Measurements from ENCODE around the gene WNT10A. TPM values are rescaled to one million over a fixed set of nuclear protein-coding genes. Genes with fewer than 3 reads are reported as not detected.

Gene WNT10A
- total RNA-seq, 6 donors from 2014 or later, result 0.15 to 1.0 (median 0.55) TPM; not detected in 2

DNA sequence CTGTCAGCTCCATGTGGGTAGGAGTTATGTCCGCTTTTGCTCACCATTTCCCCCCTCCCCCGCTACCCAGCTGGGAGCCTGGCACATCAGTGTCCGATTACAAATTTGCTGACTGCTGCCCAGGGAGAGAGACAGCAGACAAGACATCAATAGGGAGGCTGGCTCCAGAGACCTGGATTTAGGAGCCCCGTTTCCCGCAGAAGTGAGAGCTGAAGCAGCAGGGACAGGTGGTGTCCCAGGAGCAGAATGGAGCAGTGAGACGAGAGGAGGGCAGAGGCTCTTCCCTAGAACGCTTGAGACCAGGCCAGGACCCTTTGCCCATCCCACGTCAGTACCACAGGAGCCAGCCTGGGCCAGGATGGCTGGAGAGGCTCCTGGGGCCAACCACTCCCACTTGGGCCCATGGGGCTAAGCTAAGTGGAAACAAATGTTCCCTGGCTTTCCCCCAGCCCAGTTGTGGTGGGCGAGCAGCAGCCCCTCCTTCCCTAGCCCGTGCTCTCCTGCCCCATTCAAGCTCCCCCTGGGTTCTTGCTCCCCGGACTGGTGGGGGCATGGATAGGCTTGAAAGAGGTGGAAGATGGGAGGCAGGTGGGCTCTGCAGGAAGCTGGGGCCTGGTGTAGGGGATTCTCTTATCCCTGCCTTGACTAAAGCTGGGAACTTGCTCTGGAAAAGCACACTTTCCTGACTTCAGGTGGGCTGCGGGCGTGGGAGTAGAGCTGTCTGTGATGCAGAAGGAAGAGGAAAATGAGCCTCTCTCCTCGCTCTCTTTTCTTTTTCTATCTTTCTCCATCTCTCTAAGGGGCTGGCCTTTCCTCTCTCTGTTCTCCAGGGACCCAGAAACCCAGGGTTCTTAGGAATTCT, 25.1 kb upstream of the WNT10A start:
- Histone ChIP-seq H3K27me3 (peaks cover under 1 to 36% (median 23%) of the 10 kb centered on the region in 4 donors), H3K27ac (no peak overlapping the region), H3K4me3 (no peak overlapping the region), H3K36me3 (no peaks in the 10 kb centered on the region), H3K9me3 (no peaks in the 10 kb centered on the region), H3K4me1 (peaks cover 14 to 21% (median 17%) of the 10 kb centered on the region in 4 donors)
- 42 to 48% methylated on average over 12 to 14 of the region's 14 CpGs for WGBS, 2 donors
- TF ChIP-seq EP300 (IDR thresholded peaks at IDR 0.05) (no peak), POLR2AphosphoS5 (IDR thresholded peaks at IDR 0.05) (no peak), POLR2A (IDR thresholded peaks at IDR 0.05) (no peak)
- TF ChIP-seq, protein P1, sequence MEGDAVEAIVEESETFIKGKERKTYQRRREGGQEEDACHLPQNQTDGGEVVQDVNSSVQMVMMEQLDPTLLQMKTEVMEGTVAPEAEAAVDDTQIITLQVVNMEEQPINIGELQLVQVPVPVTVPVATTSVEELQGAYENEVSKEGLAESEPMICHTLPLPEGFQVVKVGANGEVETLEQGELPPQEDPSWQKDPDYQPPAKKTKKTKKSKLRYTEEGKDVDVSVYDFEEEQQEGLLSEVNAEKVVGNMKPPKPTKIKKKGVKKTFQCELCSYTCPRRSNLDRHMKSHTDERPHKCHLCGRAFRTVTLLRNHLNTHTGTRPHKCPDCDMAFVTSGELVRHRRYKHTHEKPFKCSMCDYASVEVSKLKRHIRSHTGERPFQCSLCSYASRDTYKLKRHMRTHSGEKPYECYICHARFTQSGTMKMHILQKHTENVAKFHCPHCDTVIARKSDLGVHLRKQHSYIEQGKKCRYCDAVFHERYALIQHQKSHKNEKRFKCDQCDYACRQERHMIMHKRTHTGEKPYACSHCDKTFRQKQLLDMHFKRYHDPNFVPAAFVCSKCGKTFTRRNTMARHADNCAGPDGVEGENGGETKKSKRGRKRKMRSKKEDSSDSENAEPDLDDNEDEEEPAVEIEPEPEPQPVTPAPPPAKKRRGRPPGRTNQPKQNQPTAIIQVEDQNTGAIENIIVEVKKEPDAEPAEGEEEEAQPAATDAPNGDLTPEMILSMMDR (IDR thresholded peaks at IDR 0.05), result no peak
- no peak for DNase-seq
- no peak for ATAC-seq (ENCODE audit: low FRiP score in 2 of 2)

DNA sequence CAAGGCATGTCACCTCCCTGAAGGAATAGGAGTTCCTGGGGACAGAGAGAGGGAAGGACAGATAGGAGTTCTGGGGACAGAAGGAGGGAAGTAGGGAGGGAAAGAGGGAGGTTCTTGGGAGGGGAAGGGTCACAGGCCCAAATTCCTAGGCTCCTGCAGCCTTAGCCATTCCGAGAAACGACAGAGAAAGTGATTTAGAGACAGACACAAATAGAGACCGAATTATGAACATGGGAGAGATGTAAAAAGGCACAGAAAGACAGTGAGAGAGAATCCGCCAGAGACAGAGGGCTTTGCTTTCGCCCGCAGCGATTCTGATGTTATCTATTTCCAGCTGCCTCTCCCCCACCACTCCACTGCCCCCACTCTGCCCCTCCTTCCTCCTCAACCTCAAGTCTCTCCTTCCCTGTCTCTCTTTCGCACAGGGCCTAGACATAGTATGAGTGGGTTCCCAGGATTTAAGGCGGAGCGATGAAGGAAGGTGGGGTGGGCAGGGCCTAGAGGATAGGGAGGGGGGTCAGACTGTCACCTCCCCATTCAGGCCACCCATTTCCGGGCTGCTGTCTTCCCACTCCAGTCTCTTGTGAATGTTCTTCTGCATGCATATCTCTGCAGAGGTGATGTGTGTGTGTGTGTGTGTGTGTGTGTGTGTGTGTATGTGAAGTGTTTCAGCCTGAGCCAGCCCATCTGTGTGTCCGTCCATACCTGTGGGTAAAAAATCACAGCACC, 24.3 kb upstream of the WNT10A start:
- 35 to 36% methylated on average over 12 of the region's 12 CpGs for WGBS, 2 donors
- Histone ChIP-seq H3K27ac (no peak overlapping the region), H3K4me1 (peaks cover 19 to 25% (median 21%) of the 10 kb centered on the region in 4 donors), H3K36me3 (no peaks in the 10 kb centered on the region), H3K4me3 (no peak overlapping the region), H3K27me3 (peaks cover 2 to 44% (median 26%) of the 10 kb centered on the region in 4 donors), H3K9me3 (no peaks in the 10 kb centered on the region)
- TF ChIP-seq, protein P1 (IDR thresholded peaks at IDR 0.05), result no peak
- no peak for TF ChIP-seq POLR2A (IDR thresholded peaks at IDR 0.05)
- TF ChIP-seq POLR2AphosphoS5 (IDR thresholded peaks at IDR 0.05), result no peak
- DNase-seq, result no peak
- no peak for ATAC-seq (ENCODE audit: low FRiP score in 2 of 2)

DNA sequence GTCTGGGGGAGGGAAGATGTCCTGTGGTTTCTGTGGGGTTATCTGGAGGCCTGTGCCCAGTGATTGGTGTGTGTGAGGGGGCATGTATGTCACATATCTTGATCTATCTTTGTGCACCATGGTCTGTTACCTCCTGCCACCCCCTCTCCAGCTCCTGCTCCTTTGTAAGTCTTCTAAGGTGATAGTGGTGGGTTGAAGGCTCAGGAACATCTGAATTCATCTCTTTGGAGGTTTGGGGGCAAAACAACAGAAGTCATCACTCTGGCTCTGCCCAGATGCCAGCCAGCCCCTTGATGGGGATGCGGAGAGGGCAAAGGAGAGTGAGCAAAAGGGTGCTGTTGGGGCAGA, 23.8 kb upstream of the WNT10A start:
- Histone ChIP-seq H3K4me1 (peaks cover 19 to 25% (median 21%) of the 10 kb centered on the region in 4 donors), H3K36me3 (no peaks in the 10 kb centered on the region), H3K4me3 (no peak overlapping the region), H3K27me3 (peaks cover 2 to 47% (median 28%) of the 10 kb centered on the region in 4 donors), H3K9me3 (no peaks in the 10 kb centered on the region), H3K27ac (no peak overlapping the region)
- ATAC-seq (ENCODE audit: low FRiP score in 2 of 2), result no peak
- no peak for DNase-seq
- TF ChIP-seq POLR2AphosphoS5 (IDR thresholded peaks at IDR 0.05), result no peak
- no peak for TF ChIP-seq POLR2A (IDR thresholded peaks at IDR 0.05)
- TF ChIP-seq EP300 (IDR thresholded peaks at IDR 0.05), result no peak
- TF ChIP-seq, protein P1 (IDR thresholded peaks at IDR 0.05), result no peak
- 83 to 92% methylated on average over 1 of the region's 1 CpG for WGBS, 2 donors

DNA sequence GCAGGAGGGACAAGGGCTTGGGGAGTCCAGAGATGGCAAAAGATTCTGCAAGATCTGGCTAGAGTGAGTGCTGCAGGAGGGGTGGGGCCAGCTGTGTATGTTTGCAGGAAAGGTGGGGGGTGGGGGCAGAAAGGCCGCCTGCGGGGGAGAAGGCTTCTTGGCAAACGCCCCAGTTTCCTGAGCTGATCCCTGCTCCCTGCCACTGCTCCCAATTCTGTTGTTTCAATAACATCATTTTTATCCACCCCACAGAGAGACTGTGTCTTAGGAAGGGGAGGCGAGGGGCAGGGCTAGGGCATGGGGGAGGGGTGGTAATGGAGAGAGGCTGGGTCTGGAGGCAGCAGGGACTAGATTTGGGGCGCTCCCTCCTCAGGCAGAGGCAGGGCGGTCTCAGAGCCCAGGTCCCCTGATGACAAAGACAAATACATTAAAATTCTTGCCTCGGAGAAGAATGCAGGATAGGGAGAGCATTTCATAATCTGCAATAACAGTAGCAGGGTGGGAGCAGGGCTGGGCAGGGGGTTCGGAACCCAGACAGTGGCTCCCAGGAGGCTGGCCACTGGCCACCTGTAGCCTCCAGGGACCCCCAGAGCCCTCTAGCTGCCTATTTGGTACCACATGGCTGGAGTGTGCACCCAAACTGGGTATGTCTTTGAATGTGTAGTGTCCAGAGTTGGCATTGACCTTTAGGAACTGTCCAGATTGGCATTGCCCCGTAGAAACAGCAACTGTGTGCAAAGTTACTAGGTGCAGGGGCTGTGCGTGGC, 23.1 kb upstream of the WNT10A start:
- H3K9me3 ChIP-seq, result no peaks in the 10 kb centered on the region
- ATAC-seq (ENCODE audit: low FRiP score in 2 of 2), result no peak
- peaks cover 2 to 47% (median 28%) of the 10 kb centered on the region in 4 donors for H3K27me3 ChIP-seq
- no peak overlapping the region for H3K27ac ChIP-seq
- H3K4me1 ChIP-seq, result peaks cover 19 to 25% (median 21%) of the 10 kb centered on the region in 4 donors
- WGBS, 2 donors, result 14 to 19% methylated on average over 10 of the region's 10 CpGs
- DNase-seq, result no peak
- no peak overlapping the region for H3K4me3 ChIP-seq
- H3K36me3 ChIP-seq, result no peaks in the 10 kb centered on the region
- TF ChIP-seq POLR2A (IDR thresholded peaks at IDR 0.05) (no peak), EP300 (IDR thresholded peaks at IDR 0.05) (no peak), POLR2AphosphoS5 (IDR thresholded peaks at IDR 0.05) (no peak)
- TF ChIP-seq, protein P1 (IDR thresholded peaks at IDR 0.05), result no peak
